Fibroblast of lung (primary cell): ENCODE results near the gene MAP1LC3B2. TPM values are rescaled to one million over a fixed set of nuclear protein-coding genes. Genes with fewer than 3 reads are reported as not detected.

Experiments
- DNase-seq, 2 donors: peaks; one replicate each; pipeline versions ENCODE4 v3.0.0 to v3.0.0-alpha.2; 2010; ENCODE audit warnings: low read depth in 2 of 2
- H2AFZ ChIP-seq: 2 replicates; pipeline ENCODE4 v1.5.1; 2012; ENCODE audit warnings: low read length, control low read depth, inconsistent platforms
- H3K27ac ChIP-seq: 2 replicates; pipeline ENCODE4 v1.5.1; 2011; ENCODE audit warnings: low read length, control low read depth; ENCODE audit not compliant: insufficient read depth
- H3K27me3 ChIP-seq: 2 replicates; pipeline ENCODE4 v1.5.1; 2011; ENCODE audit warnings: mild to moderate bottlenecking, low read length; ENCODE audit not compliant: control insufficient read depth, insufficient read depth
- H3K36me3 ChIP-seq: 2 replicates; pipeline ENCODE4 v1.5.1; 2011; ENCODE audit warnings: low read length; ENCODE audit not compliant: control insufficient read depth, insufficient read depth
- H3K4me1 ChIP-seq: 2 replicates; pipeline ENCODE4 v1.5.1; 2011; ENCODE audit warnings: low read length; ENCODE audit not compliant: control insufficient read depth, insufficient read depth; ENCODE audit errors: extremely low read depth
- H3K4me2 ChIP-seq: 2 replicates; pipeline ENCODE4 v1.5.1; 2011; ENCODE audit warnings: low read length, control low read depth; ENCODE audit not compliant: insufficient read depth; ENCODE audit errors: extremely low read depth
- H3K4me3 ChIP-seq, 4 experiments: fragments of 200-600 bp in 1 of 4; sonication (generic) in 1 of 4; replicated peaks in 1 of 4; 2 replicates each; pipeline ENCODE4 v1.5.1; 2011 to 2016; ENCODE audit warnings: low read length in 4 of 4, low read depth in 3 of 4, mild to moderate bottlenecking in 3 of 4, control low read depth in 2 of 4, inconsistent platforms in 1 of 4, mixed read lengths in 1 of 4; ENCODE audit not compliant: insufficient read depth in 1 of 4; ENCODE audit errors: control extremely low read depth in 1 of 4
- H3K79me2 ChIP-seq: 2 replicates; pipeline ENCODE4 v1.5.1; 2012; ENCODE audit warnings: mild to moderate bottlenecking, low read length, inconsistent platforms; ENCODE audit not compliant: control insufficient read depth, insufficient read depth
- H3K9ac ChIP-seq: 2 replicates; pipeline ENCODE4 v1.5.1; 2011; ENCODE audit warnings: mild to moderate bottlenecking, low read length, control low read depth; ENCODE audit not compliant: insufficient read depth
- H3K9me3 ChIP-seq: 2 replicates; pipeline ENCODE4 v1.5.1; 2012; ENCODE audit warnings: low read depth, low read length; ENCODE audit not compliant: control insufficient read depth, insufficient read depth
- H4K20me1 ChIP-seq: 2 replicates; pipeline ENCODE4 v1.5.1; 2011; ENCODE audit warnings: low read length; ENCODE audit not compliant: control insufficient read depth, insufficient read depth; ENCODE audit errors: extremely low read depth
- EZH2 ChIP-seq: IDR thresholded peaks from 2 replicates; pipeline ENCODE4 v1.5.1; 2012; ENCODE audit warnings: low read length, control low read depth, mild to moderate bottlenecking; ENCODE audit errors: missing control alignments
- polyA plus RNA-seq, 2 donors: library from polyadenylated mRNA; depleted of rRNA in 1 of 2; stranded (reverse) in 1 of 2; unstranded in 1 of 2; fragments of >200 nt; gene quantifications; 2 replicates each; pipeline ENCODE4 v1.2.1, GENCODE V29; 2011 to 2012; ENCODE audit warnings: missing spikeins in 1 of 2
- total RNA-seq: library from RNA; depleted of rRNA; stranded (reverse); fragments of >200 nt; gene quantifications from 2 replicates; pipeline ENCODE4 v1.2.1, GENCODE V29; 2014
- TF ChIP-seq, protein P1 (sequence below), 2 donors: IDR thresholded peaks in 1 of 2; conservative IDR thresholded peaks in 1 of 2; 1 replicate in 1 of 2; 2 replicates in 1 of 2; pipeline ENCODE4 v1.5.1; 2011 to 2012; ENCODE audit warnings: low read length in 2 of 2, control low read depth in 1 of 2, inconsistent platforms in 1 of 2, low read depth in 1 of 2, mild to moderate bottlenecking in 1 of 2

The MAP1LC3B2 gene
- total and polyA plus RNA-seq, 2 donors (not counting 1 experiment from before 2014, with no cell fraction given) = 1.2 TPM

DNA sequence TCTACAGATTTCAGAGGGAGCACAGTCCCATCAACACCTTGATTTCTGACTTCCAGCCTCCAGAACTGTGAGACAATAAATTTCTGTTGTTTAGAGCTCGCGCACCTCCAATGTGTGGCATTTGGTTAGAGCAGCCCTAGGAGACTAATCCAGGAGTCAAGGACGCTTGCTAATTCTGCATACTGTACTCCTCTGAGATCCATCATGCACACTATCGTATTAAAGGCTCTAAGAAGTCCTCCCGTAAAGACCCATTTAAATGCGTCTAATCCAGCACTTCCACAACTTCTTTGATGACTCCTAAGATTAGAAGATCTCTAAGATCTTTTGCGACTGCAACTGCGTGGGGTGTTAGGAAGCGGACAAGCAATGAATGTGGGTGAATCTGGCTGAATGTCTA, 30.4 kb downstream of the MAP1LC3B2 start:
- TF ChIP-seq, protein P1, sequence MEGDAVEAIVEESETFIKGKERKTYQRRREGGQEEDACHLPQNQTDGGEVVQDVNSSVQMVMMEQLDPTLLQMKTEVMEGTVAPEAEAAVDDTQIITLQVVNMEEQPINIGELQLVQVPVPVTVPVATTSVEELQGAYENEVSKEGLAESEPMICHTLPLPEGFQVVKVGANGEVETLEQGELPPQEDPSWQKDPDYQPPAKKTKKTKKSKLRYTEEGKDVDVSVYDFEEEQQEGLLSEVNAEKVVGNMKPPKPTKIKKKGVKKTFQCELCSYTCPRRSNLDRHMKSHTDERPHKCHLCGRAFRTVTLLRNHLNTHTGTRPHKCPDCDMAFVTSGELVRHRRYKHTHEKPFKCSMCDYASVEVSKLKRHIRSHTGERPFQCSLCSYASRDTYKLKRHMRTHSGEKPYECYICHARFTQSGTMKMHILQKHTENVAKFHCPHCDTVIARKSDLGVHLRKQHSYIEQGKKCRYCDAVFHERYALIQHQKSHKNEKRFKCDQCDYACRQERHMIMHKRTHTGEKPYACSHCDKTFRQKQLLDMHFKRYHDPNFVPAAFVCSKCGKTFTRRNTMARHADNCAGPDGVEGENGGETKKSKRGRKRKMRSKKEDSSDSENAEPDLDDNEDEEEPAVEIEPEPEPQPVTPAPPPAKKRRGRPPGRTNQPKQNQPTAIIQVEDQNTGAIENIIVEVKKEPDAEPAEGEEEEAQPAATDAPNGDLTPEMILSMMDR (conservative IDR thresholded peaks at IDR 0.05 in 1 of 2, IDR thresholded peaks at IDR 0.05 in 1 of 2; ENCODE audit: low read depth in 1 of 2, low read length in 2 of 2) = no peak
- no peak for TF ChIP-seq EZH2
- Histone ChIP-seq H3K4me1 (no peaks in the 10 kb centered on the region), H2AFZ (no peak overlapping the region), H3K27me3 (peaks cover 3% of the 10 kb centered on the region), H3K4me2 (no peak overlapping the region), H3K79me2 (no peaks in the 10 kb centered on the region), H3K4me3 (no peak overlapping the region), H3K9me3 (no peaks in the 10 kb centered on the region), H3K36me3 (no peaks in the 10 kb centered on the region), H3K27ac (no peak overlapping the region), H4K20me1 (no peaks in the 10 kb centered on the region), H3K9ac (no peak overlapping the region)
- DNase-seq = no peak

DNA sequence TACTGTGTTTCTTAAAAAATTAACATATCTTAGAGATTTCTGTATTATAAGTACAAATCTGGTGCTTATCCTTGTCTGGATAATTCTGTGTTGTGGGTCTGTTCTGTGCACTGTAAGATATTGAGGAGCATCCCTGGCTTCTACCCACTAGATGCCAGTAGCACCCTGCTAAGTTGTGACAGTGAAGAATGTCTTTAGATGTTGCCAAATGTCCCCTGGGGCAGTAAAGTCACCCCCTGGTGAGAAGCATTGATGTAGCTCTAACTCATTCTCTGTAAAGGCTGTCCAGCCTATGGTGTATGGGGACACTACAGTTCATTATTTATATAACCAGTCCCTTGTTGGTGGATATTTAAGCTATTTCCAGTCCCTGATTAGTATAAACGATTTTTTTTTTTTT, 31.4 kb downstream of the MAP1LC3B2 start:
- Histone ChIP-seq H3K4me3 (no peak overlapping the region), H3K4me1 (no peaks in the 10 kb centered on the region), H3K36me3 (no peaks in the 10 kb centered on the region), H4K20me1 (no peaks in the 10 kb centered on the region), H3K27ac (no peak overlapping the region), H3K9me3 (no peaks in the 10 kb centered on the region), H3K4me2 (no peak overlapping the region), H2AFZ (no peak overlapping the region), H3K9ac (no peak overlapping the region), H3K27me3 (peaks cover 3% of the 10 kb centered on the region), H3K79me2 (no peaks in the 10 kb centered on the region)
- DNase-seq = no peak
- TF ChIP-seq, protein P1 (conservative IDR thresholded peaks at IDR 0.05 in 1 of 2, IDR thresholded peaks at IDR 0.05 in 1 of 2; ENCODE audit: low read depth in 1 of 2, low read length in 2 of 2) = no peak
- TF ChIP-seq EZH2 = no peak

DNA sequence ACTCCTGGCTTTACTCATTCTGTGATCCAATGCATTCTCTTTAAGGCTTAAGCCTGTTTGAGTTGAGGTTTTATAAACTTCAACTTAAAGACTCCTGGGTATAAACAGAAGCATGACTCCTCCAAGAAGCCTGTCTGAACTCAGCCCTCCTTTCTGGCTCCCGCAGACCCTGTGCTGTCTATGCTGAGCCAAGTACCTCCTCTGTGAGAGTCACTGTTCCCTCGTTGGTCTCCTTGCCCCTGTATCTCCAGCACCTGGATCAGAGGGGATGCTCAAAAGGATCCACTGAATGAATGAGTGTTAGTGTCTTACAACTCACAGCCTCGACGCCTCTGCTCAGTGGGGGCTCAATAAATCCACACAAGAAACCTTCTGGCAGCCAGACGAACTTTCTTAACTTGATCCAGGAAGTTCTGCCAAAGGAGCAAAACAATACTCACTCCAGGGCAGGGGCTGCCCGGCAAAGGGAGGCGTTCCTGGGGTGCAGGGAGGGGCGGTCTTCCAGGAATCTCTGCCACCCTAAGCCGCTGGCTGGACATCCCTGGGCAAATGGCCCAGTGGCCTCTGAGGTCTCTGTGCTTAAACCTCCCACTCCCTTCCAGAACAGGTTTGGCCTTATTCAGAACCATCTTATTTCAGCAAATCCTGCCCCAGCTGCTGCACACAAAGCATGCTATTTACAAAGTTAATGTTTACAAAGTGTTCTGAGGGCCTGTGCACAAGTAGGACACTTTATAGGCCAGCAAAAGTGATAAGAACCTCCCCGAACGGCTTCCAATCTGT, 32.9 kb downstream of the MAP1LC3B2 start:
- DNase-seq = peak; percentile 52 to 78
- H3K4me2 ChIP-seq = peak overlapping the region; percentile 54
- no peaks in the 10 kb centered on the region for H4K20me1 ChIP-seq
- H3K36me3 ChIP-seq = no peaks in the 10 kb centered on the region
- TF ChIP-seq, protein P1 (conservative IDR thresholded peaks at IDR 0.05 in 1 of 2, IDR thresholded peaks at IDR 0.05 in 1 of 2; ENCODE audit: low read depth in 1 of 2, low read length in 2 of 2) = no peak
- no peak for TF ChIP-seq EZH2
- H3K4me3 ChIP-seq = no peak overlapping the region
- H3K9ac ChIP-seq = no peak overlapping the region
- peak overlapping the region; percentile 18 for H2AFZ ChIP-seq
- H3K4me1 ChIP-seq = no peaks in the 10 kb centered on the region
- H3K27me3 ChIP-seq = no peaks in the 10 kb centered on the region
- no peaks in the 10 kb centered on the region for H3K79me2 ChIP-seq
- no peak overlapping the region for H3K27ac ChIP-seq
- H3K9me3 ChIP-seq = no peaks in the 10 kb centered on the region
